ENCODE measurements around the gene ZNF467.
A peak's percentile ranks its signal among the peaks of the same experiment; 100 is the strongest.

Gene ZNF467

GRCh38 chr7:149778327-149778637 lies 4.9 kb upstream of the ZNF467 start:
- no peaks in the 10 kb centered on the region for H3K27me3 Mint-ChIP-seq
- H3K4me1 Mint-ChIP-seq (ENCODE audit: low read depth in 2 of 2): peaks cover 0 to 8% of the 10 kb centered on the region in 2 donors
- no peaks in the 10 kb centered on the region for H3K9me3 Mint-ChIP-seq
- no peak overlapping the region for H3K4me3 Mint-ChIP-seq
- H3K27ac Mint-ChIP-seq: no peak overlapping the region
- no peak for DNase-seq
- no peak for ATAC-seq (replicated peaks)
- peaks cover 5% of the 10 kb centered on the region for H3K36me3 Mint-ChIP-seq (ENCODE audit: insufficient read depth)

GRCh38 chr7:149777551-149778326 lies 4.4 kb upstream of the ZNF467 start:
- no peak overlapping the region for H3K4me3 Mint-ChIP-seq
- no peaks in the 10 kb centered on the region for H3K27me3 Mint-ChIP-seq
- H3K4me1 Mint-ChIP-seq (ENCODE audit: low read depth in 2 of 2): peaks cover 0 to 8% of the 10 kb centered on the region in 2 donors
- H3K27ac Mint-ChIP-seq: no peak overlapping the region
- no peak for DNase-seq
- ATAC-seq (replicated peaks): no peak
- H3K36me3 Mint-ChIP-seq (ENCODE audit: insufficient read depth): peaks cover 5% of the 10 kb centered on the region
- H3K9me3 Mint-ChIP-seq: no peaks in the 10 kb centered on the region

GRCh38 chr7:149776848-149777407 lies 3.5 kb upstream of the ZNF467 start:
- no peak for DNase-seq
- Mint-ChIP-seq H3K4me1 (ENCODE audit: low read depth in 2 of 2) (peaks cover 0 to 8% of the 10 kb centered on the region in 2 donors), H3K4me3 (no peak overlapping the region), H3K36me3 (ENCODE audit: insufficient read depth) (peaks cover 5% of the 10 kb centered on the region), H3K27ac (no peak overlapping the region), H3K9me3 (no peaks in the 10 kb centered on the region), H3K27me3 (no peaks in the 10 kb centered on the region)
- no peak for ATAC-seq (replicated peaks)

- H3K9me3 Mint-ChIP-seq: no peaks in the 10 kb centered on the region
- no peak overlapping the region for H3K27ac Mint-ChIP-seq
- H3K4me1 Mint-ChIP-seq (ENCODE audit: low read depth in 2 of 2): peaks cover 0 to 8% of the 10 kb centered on the region in 2 donors
- no peak for DNase-seq
- H3K27me3 Mint-ChIP-seq: no peaks in the 10 kb centered on the region
- ATAC-seq (replicated peaks): no peak
- peaks cover 5% of the 10 kb centered on the region for H3K36me3 Mint-ChIP-seq (ENCODE audit: insufficient read depth)
- no peak overlapping the region for H3K4me3 Mint-ChIP-seq
Measured at GRCh38 chr7:149776289-149776688, 2.9 kb upstream of the ZNF467 start.

- peaks cover 0 to 8% of the 10 kb centered on the region in 2 donors for H3K4me1 Mint-ChIP-seq (ENCODE audit: low read depth in 2 of 2)
- no peaks in the 10 kb centered on the region for H3K9me3 Mint-ChIP-seq
- no peak for DNase-seq
- H3K36me3 Mint-ChIP-seq (ENCODE audit: insufficient read depth): peaks cover 5% of the 10 kb centered on the region
- no peak for ATAC-seq (replicated peaks)
- no peaks in the 10 kb centered on the region for H3K27me3 Mint-ChIP-seq
- peak overlapping the region; percentile 40 to 89 for H3K4me3 Mint-ChIP-seq
- H3K27ac Mint-ChIP-seq: no peak overlapping the region
Measured at GRCh38 chr7:149775176-149775556, 1.8 kb upstream of the ZNF467 start.

GRCh38 chr7:149774237-149775175 lies 1.1 kb upstream of the ZNF467 start:
- Mint-ChIP-seq H3K36me3 (ENCODE audit: insufficient read depth) (peaks cover 5% of the 10 kb centered on the region), H3K27ac (peak overlapping the region in 1 of 2 donors; percentile 26), H3K27me3 (no peaks in the 10 kb centered on the region)

GRCh38 chr7:149772956-149773434 lies 393 bp downstream of the ZNF467 start:
- H3K4me1 Mint-ChIP-seq (ENCODE audit: low read depth in 2 of 2): peaks cover 0 to 8% of the 10 kb centered on the region in 2 donors
- H3K27me3 Mint-ChIP-seq: no peaks in the 10 kb centered on the region
- ATAC-seq (replicated peaks): peak; percentile 26
- peak; percentile 18 to 29 (median 24) for DNase-seq
- no peaks in the 10 kb centered on the region for H3K9me3 Mint-ChIP-seq
- H3K36me3 Mint-ChIP-seq (ENCODE audit: insufficient read depth): peaks cover 5% of the 10 kb centered on the region
- peak overlapping the region in 1 of 2 donors; percentile 92 for H3K27ac Mint-ChIP-seq
- peak overlapping the region; percentile 84 to 89 for H3K4me3 Mint-ChIP-seq

More at GRCh38 chr7:149774237-149775175, 1.1 kb upstream of the ZNF467 start:
- Mint-ChIP-seq H3K9me3 (no peaks in the 10 kb centered on the region), H3K4me1 (ENCODE audit: low read depth in 2 of 2) (peaks cover 0 to 8% of the 10 kb centered on the region in 2 donors), H3K4me3 (peak overlapping the region; percentile 84 to 89)
- ATAC-seq (replicated peaks) (no peak), DNase-seq (no peak)

- H3K27me3 Mint-ChIP-seq: no peaks in the 10 kb centered on the region
Measured at GRCh38 chr7:149772241-149772955, 990 bp downstream of the ZNF467 start.

GRCh38 chr7:149771720-149772240 lies 1.6 kb downstream of the ZNF467 start:
- H3K27ac Mint-ChIP-seq: peak overlapping the region in 1 of 2 donors; percentile 56

More at GRCh38 chr7:149772241-149772955, 990 bp downstream of the ZNF467 start:
- Mint-ChIP-seq H3K4me1 (ENCODE audit: low read depth in 2 of 2) (peaks cover 0 to 8% of the 10 kb centered on the region in 2 donors), H3K9me3 (no peaks in the 10 kb centered on the region), H3K4me3 (peak overlapping the region; percentile 84 to 89), H3K27ac (peak overlapping the region in 1 of 2 donors; percentile 92), H3K36me3 (ENCODE audit: insufficient read depth) (peaks cover 5% of the 10 kb centered on the region)
- DNase-seq (no peak), ATAC-seq (replicated peaks) (no peak)

GRCh38 chr7:149770728-149771636 lies 2.4 kb downstream of the ZNF467 start:
- ATAC-seq (replicated peaks) (peak; percentile 11), DNase-seq (no peak)
- H3K4me3 Mint-ChIP-seq: peak overlapping the region; percentile 84 to 89
- peaks cover under 1% of the 10 kb centered on the region for H3K36me3 Mint-ChIP-seq (ENCODE audit: insufficient read depth)
- H3K4me1 Mint-ChIP-seq (ENCODE audit: low read depth in 2 of 2): peaks cover 0 to 7% of the 10 kb centered on the region in 2 donors
- H3K27ac Mint-ChIP-seq: peak overlapping the region in 1 of 2 donors; percentile 56
- no peaks in the 10 kb centered on the region for H3K9me3 Mint-ChIP-seq
- H3K27me3 Mint-ChIP-seq: no peaks in the 10 kb centered on the region

More at GRCh38 chr7:149771720-149772240, 1.6 kb downstream of the ZNF467 start:
- Mint-ChIP-seq H3K9me3 (no peaks in the 10 kb centered on the region), H3K4me3 (peak overlapping the region; percentile 84 to 89), H3K27me3 (no peaks in the 10 kb centered on the region), H3K36me3 (ENCODE audit: insufficient read depth) (peaks cover 5% of the 10 kb centered on the region), H3K4me1 (ENCODE audit: low read depth in 2 of 2) (peaks cover 0 to 7% of the 10 kb centered on the region in 2 donors)
- ATAC-seq (replicated peaks): peak; percentile 90
- DNase-seq: peak; percentile 74 to 77 (median 76)

- DNase-seq: no peak
- ATAC-seq (replicated peaks): no peak
- Mint-ChIP-seq H3K27me3 (no peaks in the 10 kb centered on the region), H3K27ac (no peak overlapping the region), H3K4me3 (no peak overlapping the region), H3K9me3 (no peaks in the 10 kb centered on the region), H3K36me3 (ENCODE audit: insufficient read depth) (no peaks in the 10 kb centered on the region), H3K4me1 (ENCODE audit: low read depth in 2 of 2) (peaks cover 0 to 4% of the 10 kb centered on the region in 2 donors)
Measured at GRCh38 chr7:149769915-149770314, 3.5 kb downstream of the ZNF467 start.

- Mint-ChIP-seq H3K36me3 (ENCODE audit: insufficient read depth) (no peaks in the 10 kb centered on the region), H3K27me3 (no peaks in the 10 kb centered on the region), H3K9me3 (no peaks in the 10 kb centered on the region), H3K27ac (peak overlapping the region in 1 of 2 donors; percentile 0), H3K4me3 (no peak overlapping the region), H3K4me1 (ENCODE audit: low read depth in 2 of 2) (no peaks in the 10 kb centered on the region)
- DNase-seq (no peak), ATAC-seq (replicated peaks) (no peak)
Measured at GRCh38 chr7:149768931-149769330, 4.5 kb downstream of the ZNF467 start.

All from effector memory CD8-positive, alpha-beta T cell (primary cell).